Right renal cortex interstitium (tissue), 3 donors: ENCODE data around the gene SHKBP1. TPM values are rescaled to one million over a fixed set of nuclear protein-coding genes. Genes with fewer than 3 reads are reported as not detected.
"Not testable (repeated sequence)": the region's sequence is repeated elsewhere in the genome, so short reads cannot be mapped to it uniquely, and the experiment has no call there.

Source experiments
- DNase-seq, 3 donors: peaks; one replicate each; pipeline ENCODE4 v3.0.0-alpha.2; 2013; ENCODE audit warnings: low read depth in 3 of 3, low spot score in 2 of 3
- polyA plus RNA-seq, 3 donors: library from polyadenylated mRNA; unstranded; fragments of 120-200 nt; gene quantifications; one replicate each; pipeline ENCODE4 v1.2.1, GENCODE V29; 2013; ENCODE audit not compliant: insufficient read length in 3 of 3

The SHKBP1 gene
- polyA plus RNA-seq, 3 donors, result 31.2 to 43.4 (median 40.5) TPM

GRCh38 chr19:40553885-40554857 is 22.5 kb upstream of the SHKBP1 start:
- DNase-seq, result no peak

- no peak for DNase-seq
Measured at GRCh38 chr19:40555978-40556689, 20.5 kb upstream of the SHKBP1 start.

GRCh38 chr19:40556953-40557530 is 19.6 kb upstream of the SHKBP1 start:
- no peak for DNase-seq

- DNase-seq, result no peak
Measured at GRCh38 chr19:40559394-40559793, 17.3 kb upstream of the SHKBP1 start.

GRCh38 chr19:40560092-40560507 is 16.6 kb upstream of the SHKBP1 start:
- no peak for DNase-seq

- DNase-seq, result no peak
Measured at GRCh38 chr19:40561947-40562346, 14.7 kb upstream of the SHKBP1 start.

- not testable (repeated sequence) for DNase-seq
Measured at GRCh38 chr19:40564535-40564934, 12.1 kb upstream of the SHKBP1 start.

GRCh38 chr19:40565355-40565754 is 11.3 kb upstream of the SHKBP1 start:
- no peak for DNase-seq

GRCh38 chr19:40565910-40566495 is 10.7 kb upstream of the SHKBP1 start:
- DNase-seq, result no peak

GRCh38 chr19:40567040-40567749 is 9.5 kb upstream of the SHKBP1 start:
- DNase-seq, result no peak

GRCh38 chr19:40567750-40568494 is 8.8 kb upstream of the SHKBP1 start:
- DNase-seq, result no peak

- peak; percentile 85 to 93 (median 91) for DNase-seq
Measured at GRCh38 chr19:40570313-40571004, 6.2 kb upstream of the SHKBP1 start.

- no peak for DNase-seq
Measured at GRCh38 chr19:40571005-40571318, 5.7 kb upstream of the SHKBP1 start.

- DNase-seq, result no peak
Measured at GRCh38 chr19:40571831-40572495, 4.7 kb upstream of the SHKBP1 start.

GRCh38 chr19:40575326-40575725 is 1.3 kb upstream of the SHKBP1 start:
- DNase-seq, result no peak

GRCh38 chr19:40576151-40576584 is 505 bp upstream of the SHKBP1 start:
- no peak for DNase-seq

GRCh38 chr19:40578442-40578908 is 1.8 kb downstream of the SHKBP1 start:
- no peak for DNase-seq

- DNase-seq, result no peak
Measured at GRCh38 chr19:40580619-40581018, 3.9 kb downstream of the SHKBP1 start.
